A673 (cell line): ENCODE results near the gene SOX13. TPM values are rescaled to one million over a fixed set of nuclear protein-coding genes. Genes with fewer than 3 reads are reported as not detected.

ENCODE experiments used
- BruUV-seq: library from RNA; stranded (reverse); fragments of 400-500 nt; replicated peaks from 2 replicates; lab custom pipeline; 2021; lab: Mats Ljungman, UMichigan
- CTCF ChIA-PET: fragments of 300-600 bp; sonication (Branson Sonifier 250); formaldehyde crosslinking; loops from one replicate; lab custom pipeline; 2022; ENCODE audit warnings: antibody characterized with exemption; lab: Charles Lee
- POLR2A ChIA-PET: fragments of 300-600 bp; sonication (Branson Sonifier 250); formaldehyde crosslinking; loops from one replicate; lab custom pipeline; 2022; ENCODE audit warnings: antibody characterized with exemption; ENCODE audit not compliant: low non-redundant PET; lab: Charles Lee
- DNase-seq: peaks from one replicate; pipeline ENCODE4 v3.0.0-alpha.2; 2015; ENCODE audit warnings: low spot score
- H3K27ac ChIP-seq: fragments of 200-600 bp; sonication (generic); 2 replicates; pipeline ENCODE4 v1.5.1; 2016; ENCODE audit warnings: mixed run types, low read depth, mild to moderate bottlenecking, mixed read lengths, antibody characterized with exemption, low read length; ENCODE audit not compliant: poor library complexity, severe bottlenecking
- H3K27me3 ChIP-seq: fragments of 200-600 bp; sonication (generic); replicated peaks from 2 replicates; pipeline ENCODE4 v1.6.1; 2017; ENCODE audit warnings: mixed run types, low read depth, mild to moderate bottlenecking, mixed read lengths, antibody characterized with exemption, low read length; ENCODE audit not compliant: insufficient read depth, poor library complexity
- H3K36me3 ChIP-seq: fragments of 200-600 bp; sonication (generic); 2 replicates; pipeline ENCODE4 v1.6.1; 2016; ENCODE audit warnings: mixed run types, mild to moderate bottlenecking, mixed read lengths, antibody characterized with exemption, low read length; ENCODE audit not compliant: insufficient read depth, poor library complexity, severe bottlenecking
- H3K4me1 ChIP-seq: fragments of 200-600 bp; sonication (generic); 2 replicates; pipeline ENCODE4 v1.6.1; 2017; ENCODE audit warnings: mixed run types, mild to moderate bottlenecking, mixed read lengths, antibody characterized with exemption, low read length; ENCODE audit not compliant: insufficient read depth, poor library complexity, severe bottlenecking
- H3K4me3 ChIP-seq: fragments of 200-600 bp; sonication (generic); 2 replicates; pipeline ENCODE4 v1.5.1; 2016; ENCODE audit warnings: low read depth, mixed run types, mild to moderate bottlenecking, mixed read lengths, low read length; ENCODE audit not compliant: poor library complexity, severe bottlenecking
- H3K9me3 ChIP-seq: fragments of 200-600 bp; sonication (generic); 2 replicates; pipeline ENCODE4 v1.6.1; 2016; ENCODE audit warnings: mixed run types, low read depth, mild to moderate bottlenecking, mixed read lengths, antibody characterized with exemption, low read length; ENCODE audit not compliant: poor library complexity, severe bottlenecking
- EZH2 ChIP-seq: fragments of 200-600 bp; sonication (generic); IDR thresholded peaks from 2 replicates; pipeline ENCODE4 v1.6.1; 2017; ENCODE audit warnings: borderline replicate concordance, low read depth, mild to moderate bottlenecking, mixed read lengths, antibody characterized with exemption, low read length; ENCODE audit not compliant: poor library complexity, severe bottlenecking
- intact Hi-C: fragments of 100-400 bp; cut with micrococcal nuclease; formaldehyde crosslinking; loops from one replicate; pipeline ENCODE4 v1.10.0; 2022; ENCODE audit not compliant: unreplicated experiment
- total RNA-seq: library from RNA; stranded (reverse); gene quantifications from 2 replicates; pipeline ENCODE4 v1.2.3, GENCODE V29; 2021
- TF ChIP-seq, protein P1 (sequence below): fragments of 300-800, 200-600 bp; sonication (generic); conservative IDR thresholded peaks from 2 replicates; pipeline ENCODE4 v1.5.1; 2017; ENCODE audit warnings: low read depth, mild to moderate bottlenecking, antibody characterized with exemption, low read length, moderate library complexity, mixed read lengths

Gene SOX13
- total RNA-seq, 1 experiment from 2014 or later = 9.4 TPM

DNA sequence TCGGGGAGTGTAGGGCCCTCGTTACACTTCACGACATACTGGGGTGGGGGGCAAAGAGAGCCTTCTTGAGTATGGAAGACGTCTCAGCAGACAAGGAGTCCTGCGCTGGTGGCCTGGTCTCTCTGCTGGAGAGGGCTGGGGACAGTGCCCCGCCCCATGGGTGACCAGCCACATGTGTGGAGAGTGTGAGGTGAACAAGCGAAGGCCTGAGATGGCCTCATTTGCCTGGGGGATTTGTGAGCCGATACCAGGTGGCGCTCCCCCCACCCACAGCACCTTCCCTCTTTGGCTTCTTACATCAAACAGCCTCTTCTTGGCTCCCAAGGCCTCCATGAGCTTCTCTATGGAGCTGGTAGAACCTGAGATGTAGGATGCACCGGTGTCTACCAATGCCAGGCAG lies 83.0 kb downstream of the SOX13 start:
- intact Hi-C loops = no loop called here
- no TSS peak for BruUV-seq
- TF ChIP-seq EZH2 = no peak
- TF ChIP-seq, protein P1, sequence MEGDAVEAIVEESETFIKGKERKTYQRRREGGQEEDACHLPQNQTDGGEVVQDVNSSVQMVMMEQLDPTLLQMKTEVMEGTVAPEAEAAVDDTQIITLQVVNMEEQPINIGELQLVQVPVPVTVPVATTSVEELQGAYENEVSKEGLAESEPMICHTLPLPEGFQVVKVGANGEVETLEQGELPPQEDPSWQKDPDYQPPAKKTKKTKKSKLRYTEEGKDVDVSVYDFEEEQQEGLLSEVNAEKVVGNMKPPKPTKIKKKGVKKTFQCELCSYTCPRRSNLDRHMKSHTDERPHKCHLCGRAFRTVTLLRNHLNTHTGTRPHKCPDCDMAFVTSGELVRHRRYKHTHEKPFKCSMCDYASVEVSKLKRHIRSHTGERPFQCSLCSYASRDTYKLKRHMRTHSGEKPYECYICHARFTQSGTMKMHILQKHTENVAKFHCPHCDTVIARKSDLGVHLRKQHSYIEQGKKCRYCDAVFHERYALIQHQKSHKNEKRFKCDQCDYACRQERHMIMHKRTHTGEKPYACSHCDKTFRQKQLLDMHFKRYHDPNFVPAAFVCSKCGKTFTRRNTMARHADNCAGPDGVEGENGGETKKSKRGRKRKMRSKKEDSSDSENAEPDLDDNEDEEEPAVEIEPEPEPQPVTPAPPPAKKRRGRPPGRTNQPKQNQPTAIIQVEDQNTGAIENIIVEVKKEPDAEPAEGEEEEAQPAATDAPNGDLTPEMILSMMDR = no peak
- CTCF ChIA-PET = no interaction called here
- Histone ChIP-seq H3K9me3 (no peaks in the 10 kb centered on the region), H3K36me3 (no peaks in the 10 kb centered on the region), H3K27ac (no peak overlapping the region), H3K27me3 (no peaks in the 10 kb centered on the region), H3K4me1 (peaks cover 6% of the 10 kb centered on the region), H3K4me3 (no peak overlapping the region)
- no peak for DNase-seq
- POLR2A ChIA-PET = no interaction called here

DNA sequence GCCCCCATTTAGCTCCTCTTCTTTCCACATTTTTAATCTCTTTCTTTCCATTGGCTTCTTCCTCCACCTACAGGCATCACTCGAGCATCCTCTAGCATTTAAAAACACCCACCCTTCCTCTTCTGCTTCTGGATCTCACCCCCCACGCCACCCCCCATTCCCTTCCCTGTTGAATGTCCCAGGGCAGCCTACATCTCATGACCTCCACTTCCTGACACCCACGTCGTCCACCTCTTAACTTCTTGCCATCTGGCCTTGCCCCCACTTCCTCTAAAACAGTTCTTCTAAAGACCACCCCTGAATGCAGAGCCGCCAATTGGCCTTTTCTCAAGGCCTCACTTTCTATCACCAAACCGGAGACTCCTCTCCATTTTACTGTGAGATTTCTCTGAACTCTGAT lies 85.0 kb downstream of the SOX13 start:
- no TSS peak for BruUV-seq
- CTCF ChIA-PET = no interaction called here
- no peaks in the 10 kb centered on the region for H3K27me3 ChIP-seq
- H3K36me3 ChIP-seq = no peaks in the 10 kb centered on the region
- TF ChIP-seq, protein P1 = no peak
- TF ChIP-seq EZH2 = no peak
- no peak overlapping the region for H3K4me3 ChIP-seq
- H3K27ac ChIP-seq = no peak overlapping the region
- no peak for DNase-seq
- H3K4me1 ChIP-seq = peaks cover 3% of the 10 kb centered on the region
- POLR2A ChIA-PET = no interaction called here
- intact Hi-C loops = no loop called here
- H3K9me3 ChIP-seq = no peaks in the 10 kb centered on the region

DNA sequence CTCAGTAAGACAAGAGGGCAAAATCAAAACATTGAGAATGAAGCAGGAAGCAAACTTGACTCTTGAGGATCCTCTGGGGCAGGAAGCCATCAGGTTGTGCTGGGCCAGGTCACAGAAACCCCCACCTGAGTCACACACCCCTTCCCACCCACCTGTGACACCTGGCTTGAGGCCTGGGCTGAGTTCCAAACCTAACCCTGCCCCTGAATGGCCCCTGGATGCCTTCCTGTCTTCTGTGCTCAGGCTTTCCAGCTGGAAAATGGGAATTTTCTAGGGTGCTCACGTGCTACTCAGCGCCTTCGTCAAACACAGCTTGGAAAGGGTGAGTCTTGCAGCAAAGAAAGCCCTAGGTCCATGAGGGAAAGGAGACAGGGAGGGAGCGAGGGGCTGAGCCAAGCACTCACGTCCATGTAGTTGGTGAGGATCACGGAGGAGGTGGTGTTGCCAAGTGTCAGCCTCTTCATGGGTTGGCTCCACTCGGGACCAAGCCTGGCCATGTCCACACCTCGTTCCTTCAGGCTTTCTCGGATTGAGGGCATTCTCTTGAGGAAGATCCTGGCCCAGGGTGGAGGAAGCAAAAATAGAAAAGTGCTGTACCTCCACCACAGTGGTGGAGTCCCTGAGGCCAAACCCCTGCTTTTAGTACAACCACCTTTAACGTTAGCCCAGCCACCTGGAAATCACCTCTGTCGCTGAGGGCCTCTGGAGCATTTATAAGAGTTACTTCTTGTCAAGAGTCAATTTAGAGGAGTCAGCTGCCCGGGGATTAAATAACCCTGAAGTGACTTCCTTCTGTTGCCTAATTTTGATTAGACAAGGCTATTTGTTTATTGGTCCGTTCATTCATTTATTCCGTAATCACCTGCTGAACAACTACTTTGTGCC lies 88.9 kb downstream of the SOX13 start:
- intact Hi-C loops = loop anchor here (1.0 to 2.0 kb wide), 4 partner anchors 45 to 339 kb away; partner anchors contain the start of gene SNRPE
- no peaks in the 10 kb centered on the region for H3K36me3 ChIP-seq
- no peaks in the 10 kb centered on the region for H3K9me3 ChIP-seq
- no peak overlapping the region for H3K27ac ChIP-seq
- no TSS peak for BruUV-seq
- DNase-seq = no peak
- no peaks in the 10 kb centered on the region for H3K27me3 ChIP-seq
- TF ChIP-seq, protein P1 = no peak
- TF ChIP-seq EZH2 = no peak
- H3K4me1 ChIP-seq = peaks cover 3% of the 10 kb centered on the region
- ChIA-PET POLR2A (no interaction called here), CTCF (interaction anchor here (1.2 to 1.9 kb wide), 4 partner anchors 45 to 291 kb away, joined by 3 to 11 read pairs (median 8); no protein-coding TSS in a partner anchor)
- H3K4me3 ChIP-seq = no peak overlapping the region
